A549 (cell line): ENCODE measurements around the gene MTCL1. TPM values are rescaled to one million over a fixed set of nuclear protein-coding genes. Genes with fewer than 3 reads are reported as not detected.
A peak's percentile ranks its signal among the peaks of the same experiment; 100 is the strongest.

Experiments
- ATAC-seq, 2 experiments: fragments of 200-7000 bp in 1 of 2; fragments of >200 bp in 1 of 2; cut with Nextera tagmentation in 1 of 2; cut with Tn5 transposase in 1 of 2; 3 replicates each; pipeline versions ENCODE4 v1.8.0 to v1.9.1; 2018 to 2020; ENCODE audit warnings: mild to moderate bottlenecking in 1 of 2, moderate library complexity in 1 of 2
- CTCF ChIA-PET: fragments of 300-600 bp; sonication (Branson Sonifier 250); formaldehyde crosslinking; extraction: SDS; loops from one replicate; lab custom pipeline; 2021; ENCODE audit warnings: antibody characterized with exemption, inconsistent platforms; lab: Yijun Ruan, JAX
- POLR2A ChIA-PET: fragments of 350-600 bp; formaldehyde crosslinking; extraction: SDS; loops from one replicate; lab custom pipeline; 2021; ENCODE audit warnings: antibody characterized with exemption, inconsistent platforms; lab: Yijun Ruan, JAX
- DNase-seq, 2 experiments: peaks; one replicate each; pipeline versions ENCODE4 v3.0.0 to v3.0.0-alpha.2; 2011 to 2016; ENCODE audit warnings: low read depth in 1 of 2, low spot score in 1 of 2
- FAIRE-seq: peaks from 2 replicates; lab custom pipeline; 2011; peaks lifted over from hg19 to GRCh38; lab: Jason Lieb, UNC
- H3K27ac ChIP-seq, 2 experiments: fragments of >200 bp; sonication (Bioruptor Twin); formaldehyde crosslinking; 3 replicates each; pipeline ENCODE4 v1.5.1; 2016 to 2017
- H3K4me1 ChIP-seq: fragments of >200 bp; sonication (Bioruptor Twin); formaldehyde crosslinking; 3 replicates; pipeline ENCODE4 v1.6.1; 2016
- H3K4me2 ChIP-seq: fragments of >200 bp; sonication (Bioruptor Twin); formaldehyde crosslinking; 3 replicates; pipeline ENCODE4 v1.6.1; 2016
- H3K4me3 ChIP-seq: fragments of >200 bp; sonication (Bioruptor Twin); formaldehyde crosslinking; 3 replicates; pipeline ENCODE4 v1.5.1; 2016
- H3K9me3 ChIP-seq: fragments of >200 bp; sonication (Bioruptor Twin); formaldehyde crosslinking; 3 replicates; pipeline ENCODE4 v1.6.1; 2016
- BHLHE40 ChIP-seq: IDR thresholded peaks from 2 replicates; pipeline ENCODE4 v1.6.1; 2012; ENCODE audit warnings: low read depth, low read length, inconsistent platforms
- CBX2 ChIP-seq: fragments of 200-600 bp; sonication (generic); IDR thresholded peaks from 2 replicates; pipeline ENCODE4 v1.6.1; 2016; ENCODE audit warnings: low read depth, mild to moderate bottlenecking, borderline replicate concordance
- CEBPB ChIP-seq, 2 experiments: fragments of >200 bp in 1 of 2; sonication (Bioruptor Twin) in 1 of 2; formaldehyde crosslinking in 1 of 2; IDR thresholded peaks; 2 replicates each; pipeline ENCODE4 v1.6.1; 2012 to 2016
- CTCF ChIP-seq: fragments of >200 bp; sonication (Bioruptor Twin); formaldehyde crosslinking; IDR thresholded peaks from 3 replicates; pipeline ENCODE4 v1.5.1; 2016
- EHF ChIP-seq: fragments of 250-450 bp; sonication (Bioruptor Pico); IDR thresholded peaks from 2 replicates; pipeline ENCODE4 v1.5.0; 2020; ENCODE audit warnings: mild to moderate bottlenecking
- EHMT2 ChIP-seq: fragments of 200-600 bp; sonication (generic); IDR thresholded peaks from 2 replicates; pipeline ENCODE4 v1.6.1; 2016; ENCODE audit warnings: antibody characterized with exemption, low read depth, mild to moderate bottlenecking, moderate library complexity
- FOSB ChIP-seq: fragments of 250-450 bp; sonication (Bioruptor Pico); IDR thresholded peaks from 2 replicates; pipeline ENCODE4 v1.5.0; 2020; ENCODE audit warnings: mild to moderate bottlenecking, moderate library complexity
- FOSL2 ChIP-seq, 2 experiments: fragments of 450-650 bp in 1 of 2; fragments of >200 bp in 1 of 2; sonication (Bioruptor Twin) in 1 of 2; formaldehyde crosslinking; IDR thresholded peaks; 2 replicates each; pipeline versions ENCODE4 v1.5.0 to v1.6.1; 2016 to 2020; ENCODE audit warnings: mild to moderate bottlenecking in 1 of 2, moderate library complexity in 1 of 2
- GATA3 ChIP-seq: IDR thresholded peaks from 2 replicates; pipeline ENCODE4 v1.6.1; 2012; ENCODE audit warnings: borderline replicate concordance
- HDAC2 ChIP-seq: fragments of 200-600 bp; sonication (generic); IDR thresholded peaks from 2 replicates; pipeline ENCODE4 v1.6.1; 2016
- HOXA7 ChIP-seq: fragments of 250-450 bp; sonication (Bioruptor Pico); IDR thresholded peaks from 2 replicates; pipeline ENCODE4 v1.5.0; 2020; ENCODE audit warnings: mild to moderate bottlenecking, moderate library complexity
- HOXB13 ChIP-seq: fragments of 250-450 bp; sonication (Bioruptor Pico); IDR thresholded peaks from 2 replicates; pipeline ENCODE4 v1.5.0; 2020; ENCODE audit warnings: low read depth, mild to moderate bottlenecking, moderate library complexity
- JUN ChIP-seq, 2 experiments: fragments of >200 bp; sonication (Bioruptor Twin); formaldehyde crosslinking; IDR thresholded peaks; 2 replicates in 1 of 2; 3 replicates in 1 of 2; pipeline ENCODE4 v1.6.1; 2016 to 2017
- JUNB ChIP-seq: fragments of >200 bp; sonication (Bioruptor Twin); formaldehyde crosslinking; IDR thresholded peaks from 2 replicates; pipeline ENCODE4 v1.6.1; 2016
- MAFK ChIP-seq: fragments of 450-650 bp; IDR thresholded peaks from 2 replicates; pipeline ENCODE4 v1.6.1; 2014; ENCODE audit not compliant: partially characterized antibody
- NR3C1 ChIP-seq: fragments of >200 bp; sonication (Bioruptor Twin); formaldehyde crosslinking; IDR thresholded peaks from 3 replicates; pipeline ENCODE4 v1.6.1; 2017
- PBX3 ChIP-seq: IDR thresholded peaks from 2 replicates; pipeline ENCODE4 v1.6.1; 2012
- RARB ChIP-seq: fragments of 250-450 bp; sonication (Bioruptor Pico); IDR thresholded peaks from 2 replicates; pipeline ENCODE4 v1.8.0; 2021; ENCODE audit warnings: mild to moderate bottlenecking, moderate library complexity
- REST ChIP-seq: fragments of 200-600 bp; sonication (generic); IDR thresholded peaks from 2 replicates; pipeline ENCODE4 v1.6.1; 2016; ENCODE audit warnings: antibody characterized with exemption, mild to moderate bottlenecking, moderate library complexity
- SMC3 ChIP-seq: fragments of >200 bp; sonication (Bioruptor Twin); formaldehyde crosslinking; IDR thresholded peaks from 3 replicates; pipeline ENCODE4 v1.6.1; 2018; ENCODE audit warnings: inconsistent platforms
- WGBS: methylation state at CpG from one replicate; pipeline ENCODE4 v1.1.6; 2017; ENCODE audit errors: missing lambda C conversion rate; 5-methylcytosine and 5-hydroxymethylcytosine counted together
- polyA plus RNA-seq, 4 experiments: library from polyadenylated mRNA; depleted of rRNA in 3 of 4; stranded (reverse); fragments of >200 nt; fragmentation: RNase III in 1 of 4; extraction: RNeasy Plus Mini Kit Qiagen cat#74134 plus additional on column Dnase treatment in 1 of 4; gene quantifications; 2 replicates in 3 of 4; 3 replicates in 1 of 4; pipeline ENCODE4 v1.2.3, GENCODE V29; 2011 to 2017
- TF ChIP-seq, protein P1 (sequence below): IDR thresholded peaks from 2 replicates; pipeline ENCODE4 v1.6.1; 2012
- TF ChIP-seq, protein P2 (sequence below): IDR thresholded peaks from 2 replicates; pipeline ENCODE4 v1.6.1; 2012; ENCODE audit warnings: low read depth, borderline replicate concordance

Gene MTCL1
- polyA plus RNA-seq, 2 of the 4 experiments (the other 2 are of a cell fraction) = 44.4 to 49.6 TPM

- TF ChIP-seq, protein P1, sequence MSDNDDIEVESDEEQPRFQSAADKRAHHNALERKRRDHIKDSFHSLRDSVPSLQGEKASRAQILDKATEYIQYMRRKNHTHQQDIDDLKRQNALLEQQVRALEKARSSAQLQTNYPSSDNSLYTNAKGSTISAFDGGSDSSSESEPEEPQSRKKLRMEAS = no peak
- TF ChIP-seq HDAC2 (no peak), HOXA7 (CRISPR knock-in tag) (no peak), CTCF (no peak)
- TF ChIP-seq, protein P2, sequence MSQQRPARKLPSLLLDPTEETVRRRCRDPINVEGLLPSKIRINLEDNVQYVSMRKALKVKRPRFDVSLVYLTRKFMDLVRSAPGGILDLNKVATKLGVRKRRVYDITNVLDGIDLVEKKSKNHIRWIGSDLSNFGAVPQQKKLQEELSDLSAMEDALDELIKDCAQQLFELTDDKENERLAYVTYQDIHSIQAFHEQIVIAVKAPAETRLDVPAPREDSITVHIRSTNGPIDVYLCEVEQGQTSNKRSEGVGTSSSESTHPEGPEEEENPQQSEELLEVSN = no peak
Measured at GRCh38 chr18:8856769-8857393, 151.5 kb downstream of the MTCL1 start (continued).

DNA sequence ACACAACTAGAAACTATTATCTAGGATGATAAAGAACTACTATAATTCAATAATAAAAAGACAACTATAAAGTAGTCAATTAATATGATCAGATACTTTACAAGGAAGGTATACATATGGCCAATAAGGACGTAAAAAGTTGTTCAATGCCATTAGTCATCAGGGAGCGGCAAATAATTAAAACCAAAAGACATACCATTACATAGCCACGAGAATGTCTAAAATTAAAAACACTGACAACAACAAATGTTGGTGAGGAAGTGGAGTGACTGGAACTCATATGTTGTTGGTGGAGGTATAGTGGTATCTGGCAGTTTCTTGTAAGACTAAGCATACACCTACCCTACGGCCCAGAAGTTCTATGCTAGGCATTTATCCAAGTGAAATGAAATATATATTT lies 152.4 kb downstream of the MTCL1 start:
- ChIA-PET CTCF (interaction anchor here (1.1 to 1.2 kb wide), 3 partner anchors 12 to 125 kb away, joined by 3 read pairs; no protein-coding TSS in a partner anchor), POLR2A (no interaction called here)
- no peak overlapping the region for H3K4me3 ChIP-seq
- H3K4me2 ChIP-seq = no peak overlapping the region
- peaks cover 16% of the 10 kb centered on the region for H3K4me1 ChIP-seq
- no peak for DNase-seq
- no peaks in the 10 kb centered on the region for H3K9me3 ChIP-seq
- FAIRE-seq = no peak
- H3K27ac ChIP-seq = no peak overlapping the region
- WGBS = 78% methylated on average over 4 of the region's 4 CpGs
- ATAC-seq = no peak
- TF ChIP-seq SMC3 = no peak
- TF ChIP-seq BHLHE40 = no peak
- TF ChIP-seq NR3C1 = no peak
- no peak for TF ChIP-seq RARB (CRISPR knock-in tag)
- no peak for TF ChIP-seq EHF (CRISPR knock-in tag)
- no peak for TF ChIP-seq CBX2
- TF ChIP-seq MAFK = no peak
- TF ChIP-seq REST = no peak
- TF ChIP-seq GATA3 = no peak
- TF ChIP-seq EHMT2 = no peak
- TF ChIP-seq HOXB13 (CRISPR knock-in tag) = no peak
- TF ChIP-seq, protein P1 = no peak
- TF ChIP-seq FOSB (CRISPR knock-in tag) = no peak
- TF ChIP-seq, all 56 proteins: peak for 0

DNA sequence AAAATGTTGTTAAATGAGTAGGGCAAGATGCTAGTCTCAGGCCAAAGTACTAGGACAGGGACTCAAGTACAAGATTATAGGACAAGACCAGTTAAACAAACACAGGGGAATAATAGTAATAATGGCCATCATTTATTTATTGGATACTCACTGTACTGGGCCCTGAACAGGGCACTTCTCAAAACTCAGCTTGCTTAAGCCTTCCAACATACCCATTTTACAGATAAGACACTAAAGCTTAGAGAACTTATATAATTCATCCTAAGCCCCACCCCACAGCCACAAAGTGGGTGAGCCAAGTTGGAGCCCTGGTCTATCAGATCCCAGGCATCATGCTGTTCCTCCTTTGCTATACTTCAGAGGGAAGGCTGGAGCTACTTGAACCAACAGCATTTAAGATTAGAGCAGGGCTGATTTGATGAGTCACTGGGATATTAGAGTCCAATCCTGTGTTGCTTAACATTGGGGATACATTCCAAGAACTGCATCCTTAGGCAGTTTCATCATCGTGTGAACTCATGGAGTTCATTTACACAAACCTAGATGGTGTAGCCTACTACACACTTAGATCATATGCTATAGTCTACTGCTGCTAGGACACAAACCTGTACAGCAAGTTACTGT lies 153.6 kb downstream of the MTCL1 start:
- WGBS = 0% methylated on average over 1 of the region's 1 CpG
- TF ChIP-seq MAFK = peak; percentile 71
- TF ChIP-seq BHLHE40 = no peak
- TF ChIP-seq PBX3 = no peak
- TF ChIP-seq CEBPB (IDR thresholded peaks at IDR 0.05) = peak; percentile 78 to 84
- peak; percentile 62; the same call in 1 of the 2 replicates for TF ChIP-seq JUNB
- TF ChIP-seq FOSL2 (IDR thresholded peaks at IDR 0.05) = peak; percentile 74; the same call in 1 of the 2 replicates
- TF ChIP-seq FOSL2 (CRISPR knock-in tag; IDR thresholded peaks at IDR 0.05) = peak; percentile 85
- no peak for TF ChIP-seq JUN (IDR thresholded peaks at IDR 0.05)
- Histone ChIP-seq H3K27ac (peak overlapping the region; percentile 59 to 81), H3K4me3 (no peak overlapping the region), H3K9me3 (no peaks in the 10 kb centered on the region), H3K4me1 (peaks cover 16% of the 10 kb centered on the region), H3K4me2 (peak overlapping the region; percentile 53)
- CTCF ChIA-PET = no interaction called here
- DNase-seq = peak; percentile 31 to 80
- peak; percentile 56 for FAIRE-seq
- POLR2A ChIA-PET = no interaction called here
- peak; percentile 86 to 87 for ATAC-seq
